GM18502 (cell line): ENCODE measurements around the gene HEMK1.

Experiments used
- ATAC-seq: cut with Tn5 transposase; IDR thresholded peaks from one replicate; pipeline ENCODE4 v1.9.1; 2021; ENCODE audit warnings: mild to moderate bottlenecking; ENCODE audit not compliant: unreplicated experiment, poor library complexity

Gene HEMK1

GRCh38 chr3:50572801-50573371, 3.6 kb downstream of the HEMK1 start:
- no peak for ATAC-seq

DNA sequence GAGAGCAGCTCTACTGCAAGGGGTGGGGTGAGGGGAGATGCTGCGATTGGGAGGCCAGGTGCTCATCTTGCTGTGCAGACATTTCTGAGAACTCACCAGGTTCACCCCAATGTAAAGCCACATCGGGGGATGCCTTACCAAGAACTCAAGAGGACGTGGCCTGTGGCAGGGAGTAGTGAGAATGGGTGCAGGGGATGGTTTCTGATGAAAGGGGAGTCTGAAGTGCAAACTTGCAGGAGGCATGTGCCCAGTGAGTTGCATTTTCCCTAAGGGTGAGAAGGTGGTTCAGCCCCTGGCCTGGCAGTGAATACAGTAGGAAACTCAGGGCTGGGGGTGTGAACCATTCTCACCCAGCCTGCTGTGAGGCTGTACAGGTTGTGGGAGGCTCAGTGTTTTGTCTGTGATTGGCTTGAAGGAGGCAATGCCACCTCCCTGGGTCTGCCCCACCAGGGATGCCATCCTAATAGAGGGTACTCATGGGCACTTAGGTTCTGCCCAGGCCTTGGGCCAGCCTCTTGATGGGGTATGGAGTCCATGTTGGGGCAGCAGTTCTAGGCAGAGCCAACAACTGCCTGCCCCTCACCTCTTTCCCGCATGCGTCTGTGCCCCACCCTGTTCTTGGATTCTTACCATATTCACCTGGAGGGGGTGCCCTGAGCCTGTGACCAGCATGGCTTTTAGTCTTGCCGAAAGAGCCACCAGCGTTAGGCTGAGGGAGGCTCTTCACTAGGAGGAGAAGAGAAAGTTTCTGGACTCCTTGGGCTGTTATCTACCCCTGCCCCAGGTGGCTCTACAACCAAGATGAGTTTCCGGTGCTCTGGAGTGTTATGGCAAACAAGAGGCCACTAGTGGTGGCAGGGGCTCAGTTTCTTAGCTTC, 4.5 kb downstream of the HEMK1 start:
- ATAC-seq = no peak

DNA sequence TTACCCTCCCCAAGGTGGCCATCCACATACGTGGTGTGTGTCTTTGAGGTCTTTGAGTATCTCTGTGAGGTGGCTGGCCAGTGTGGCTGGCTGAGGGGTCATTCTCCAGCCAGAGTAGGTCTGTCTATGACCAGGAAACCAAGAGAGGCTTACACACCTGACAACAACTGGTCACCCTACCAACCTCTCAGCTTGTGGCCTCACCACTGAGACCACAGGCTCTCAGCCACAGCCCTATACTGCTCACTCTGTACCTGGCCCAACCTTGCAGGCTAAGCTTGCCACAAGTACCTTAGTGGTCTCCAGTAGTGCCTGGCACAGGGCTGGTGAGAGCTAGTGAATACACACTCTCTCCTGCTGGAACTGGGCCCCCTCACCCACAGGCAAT, 5.1 kb downstream of the HEMK1 start:
- no peak for ATAC-seq

DNA sequence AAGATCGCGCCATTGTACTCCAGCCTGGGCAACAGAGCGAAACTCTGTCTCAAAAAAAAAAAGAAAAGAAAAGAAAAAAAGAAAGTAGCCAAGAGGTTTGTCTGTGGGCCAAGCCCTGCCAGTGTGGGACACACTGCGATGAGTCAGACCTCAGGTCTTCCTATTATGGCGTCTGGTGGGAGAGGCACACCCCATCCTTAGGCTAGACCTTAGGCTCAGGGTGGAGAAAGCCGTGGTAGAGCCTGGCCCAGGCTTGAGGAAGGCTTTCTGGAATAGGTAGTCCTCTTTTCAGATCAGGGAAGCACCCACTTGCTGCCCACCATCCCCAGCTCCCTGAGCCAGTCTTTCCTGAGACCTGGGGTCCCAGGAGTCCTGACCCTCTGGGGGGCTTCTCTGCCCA, 6.0 kb downstream of the HEMK1 start:
- no peak for ATAC-seq

- ATAC-seq = no peak
Observed at GRCh38 chr3:50577348-50577747, 8.0 kb downstream of the HEMK1 start.

GRCh38 chr3:50580683-50581458, 11.5 kb downstream of the HEMK1 start:
- ATAC-seq = no peak

DNA sequence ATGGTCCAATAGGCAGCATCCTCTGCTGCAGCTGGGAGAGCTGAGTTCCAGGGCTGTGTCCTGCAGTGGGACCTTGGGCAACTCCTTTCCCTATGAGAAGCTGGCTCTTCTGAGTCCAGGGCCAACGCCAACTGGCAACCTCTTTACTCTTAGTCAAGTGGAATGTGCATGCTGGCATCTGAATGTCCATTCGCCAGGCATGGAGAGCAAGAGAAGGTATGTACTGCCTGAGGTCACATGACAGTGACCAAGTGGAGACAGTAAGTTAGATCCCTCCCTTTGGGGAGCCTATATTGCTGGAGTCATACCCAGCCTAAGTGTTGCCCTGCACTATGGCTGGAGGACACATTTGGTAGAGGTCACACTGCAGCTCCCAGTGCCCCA, 12.1 kb downstream of the HEMK1 start:
- no peak for ATAC-seq

GRCh38 chr3:50582083-50582482, 12.8 kb downstream of the HEMK1 start:
- ATAC-seq = no peak

- ATAC-seq = no peak
Observed at GRCh38 chr3:50583897-50584296, 14.6 kb downstream of the HEMK1 start.

DNA sequence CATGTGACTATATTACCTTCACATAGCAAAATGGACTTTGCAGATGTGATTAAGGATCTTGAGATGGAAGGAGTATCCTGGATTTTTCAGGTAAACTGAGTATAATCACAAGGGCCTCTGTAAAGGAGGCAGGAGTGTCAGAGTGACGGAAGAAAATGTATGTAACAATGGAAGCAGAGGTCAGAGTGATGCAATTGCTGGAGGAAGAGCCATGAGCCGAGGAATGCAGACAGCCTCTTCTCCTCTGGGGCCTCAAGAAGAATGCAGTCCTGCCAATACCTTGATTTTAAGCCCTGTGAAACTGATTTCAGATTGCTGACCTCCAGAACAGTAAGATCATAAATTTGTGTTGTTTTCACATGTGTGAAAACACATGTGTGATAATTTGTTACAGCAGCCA, 15.1 kb downstream of the HEMK1 start:
- ATAC-seq = no peak

- no peak for ATAC-seq
Observed at GRCh38 chr3:50585919-50586762, 16.8 kb downstream of the HEMK1 start.

DNA sequence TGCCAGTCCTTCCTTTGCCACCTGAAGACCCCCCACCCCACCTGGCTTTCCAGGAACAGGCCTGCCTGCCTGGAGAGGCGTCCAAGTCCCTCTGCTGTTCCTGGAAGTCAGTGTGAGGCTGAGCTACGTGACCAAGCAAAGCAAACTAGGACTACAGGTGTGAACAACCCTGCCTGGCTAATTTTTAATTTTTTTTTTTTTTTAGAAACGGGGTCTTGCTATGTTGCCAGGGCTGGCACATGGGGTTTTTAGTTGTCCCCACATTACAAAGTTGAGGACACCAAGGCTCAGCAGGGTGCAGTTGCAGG, 17.4 kb downstream of the HEMK1 start:
- ATAC-seq = no peak

GRCh38 chr3:50587373-50587772, 18.1 kb downstream of the HEMK1 start:
- ATAC-seq = no peak

DNA sequence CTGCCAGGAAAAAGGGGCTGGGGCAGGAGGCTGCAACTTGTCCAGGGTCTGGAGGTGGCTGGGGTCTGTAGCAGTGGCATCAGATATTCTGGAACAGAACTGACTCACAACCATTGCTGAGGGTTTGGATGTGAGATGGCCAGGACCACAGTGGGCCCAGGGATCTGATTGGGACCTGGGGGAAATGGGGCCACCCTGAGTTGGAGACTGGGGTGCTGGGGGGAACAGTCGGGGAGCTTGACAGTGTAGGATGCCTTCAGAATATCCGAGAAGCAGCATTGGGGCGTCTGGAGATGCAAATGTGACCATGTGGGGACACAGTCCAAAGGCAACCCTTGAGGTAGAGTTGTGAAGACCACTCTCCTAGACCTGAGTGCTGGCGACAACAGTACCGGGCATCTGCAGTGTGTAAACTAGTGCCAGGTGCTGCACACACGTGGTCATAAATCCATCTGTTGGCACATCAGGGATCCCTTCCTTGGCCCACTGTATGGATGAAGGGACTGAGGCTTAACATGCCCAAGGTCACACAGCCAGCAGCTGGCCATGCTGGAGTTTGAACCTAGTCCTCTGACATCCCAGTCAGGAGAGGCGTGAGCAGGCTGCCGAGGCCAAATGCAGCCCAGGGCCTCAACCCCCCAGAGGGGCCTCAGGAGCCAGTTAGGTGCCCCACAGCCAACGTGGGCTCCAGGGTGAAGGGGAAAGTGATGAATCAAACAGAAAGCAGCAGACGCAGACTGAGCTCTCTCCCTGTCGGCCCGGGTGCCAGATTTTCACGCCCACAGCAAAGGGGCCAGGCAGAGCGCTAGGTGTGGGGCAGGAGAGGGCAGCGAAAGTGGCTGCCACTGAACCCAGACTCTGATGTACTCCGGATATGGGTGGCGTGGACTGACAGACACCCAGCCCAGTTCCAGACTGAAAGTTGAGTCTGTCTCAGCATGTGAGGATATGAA, 18.8 kb downstream of the HEMK1 start:
- ATAC-seq = peak; percentile 38

DNA sequence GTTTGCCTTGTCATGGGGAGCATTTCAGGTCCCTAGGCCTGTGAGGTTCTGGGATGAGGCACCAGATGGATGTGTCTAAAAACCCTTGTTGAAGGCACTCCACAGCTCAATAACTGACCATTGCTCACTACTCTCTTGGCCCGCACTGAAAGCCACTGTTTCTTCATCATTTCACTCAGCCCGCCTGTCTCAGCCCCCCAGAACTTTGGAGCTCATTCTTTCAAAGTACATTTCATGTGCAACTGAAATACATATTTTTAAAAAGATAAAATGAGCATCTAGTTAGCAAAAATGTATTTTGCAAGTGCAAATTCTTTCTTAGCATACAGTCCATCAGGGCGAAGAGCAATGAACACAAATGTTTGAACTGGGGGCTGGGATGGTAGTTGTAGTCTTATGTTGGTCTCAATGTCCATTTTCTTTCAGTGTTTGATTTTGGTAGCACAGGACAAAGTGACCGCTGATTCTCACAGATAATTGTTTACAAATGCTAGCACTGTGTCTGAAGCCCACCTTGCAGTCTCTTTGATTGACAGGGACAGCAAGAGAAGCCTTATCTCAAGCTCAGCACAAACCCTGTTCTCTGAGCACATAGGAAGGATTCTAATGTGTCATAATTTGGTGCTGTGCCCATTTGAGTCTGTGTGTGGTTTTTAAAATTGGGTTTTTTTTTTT, 19.6 kb downstream of the HEMK1 start:
- no peak for ATAC-seq

- ATAC-seq = peak; percentile 9
Observed at GRCh38 chr3:50591196-50591741, 21.9 kb downstream of the HEMK1 start.

DNA sequence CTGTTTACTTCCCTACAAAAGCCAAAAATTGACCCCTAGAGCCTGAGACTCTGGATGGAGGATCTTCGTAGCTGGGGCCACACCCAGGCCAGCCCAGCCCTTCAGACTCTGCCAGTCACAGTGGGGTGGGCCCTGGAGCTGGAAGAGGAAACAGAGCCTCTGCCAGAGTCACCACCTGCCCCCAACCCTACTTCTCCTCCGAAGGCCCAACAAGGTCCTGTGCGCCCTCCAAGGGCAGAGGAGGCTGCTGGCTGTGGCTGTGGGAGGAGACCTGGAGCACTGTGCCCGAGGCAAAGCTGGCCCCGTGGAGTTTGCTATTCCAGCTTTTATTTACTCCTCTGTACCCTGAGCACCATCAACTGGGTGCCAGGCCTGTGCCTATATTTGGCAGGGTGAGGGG, 23.2 kb downstream of the HEMK1 start:
- no peak for ATAC-seq

GRCh38 chr3:50594253-50594785, 25.0 kb downstream of the HEMK1 start:
- ATAC-seq = no peak
